NCI-H146 treated with DMSO at 0.1 percent for 48 hours (cell line): Measurements from ENCODE around the gene PRKACG.
A peak's percentile ranks its signal among the peaks of the same experiment; 100 is the strongest.
"Not testable (repeated sequence)": the region's sequence is repeated elsewhere in the genome, so short reads cannot be mapped to it uniquely, and the experiment has no call there.

Experiments
- DNase-seq: peaks from one replicate; lab custom pipeline; 2025; ENCODE audit not compliant: unreplicated experiment; lab: John Stamatoyannopoulos, UW

The PRKACG gene

GRCh38 chr9:69027355-69028097, 13.6 kb upstream of the PRKACG start:
- DNase-seq, result peak; percentile 44

- peak; percentile 52 for DNase-seq
Observed at GRCh38 chr9:69023650-69024049, 9.7 kb upstream of the PRKACG start.

- no peak for DNase-seq
Observed at GRCh38 chr9:69020301-69021145, 6.6 kb upstream of the PRKACG start.

- no peak for DNase-seq
Observed at GRCh38 chr9:69019808-69020207, 5.9 kb upstream of the PRKACG start.

GRCh38 chr9:69018737-69019136, 4.8 kb upstream of the PRKACG start:
- no peak for DNase-seq

GRCh38 chr9:69016191-69017096, 2.5 kb upstream of the PRKACG start:
- no peak for DNase-seq

- DNase-seq, result no peak
Observed at GRCh38 chr9:69013382-69013727, 558 bp downstream of the PRKACG start.

GRCh38 chr9:69012696-69013381, 1.1 kb downstream of the PRKACG start:
- DNase-seq, result no peak

- no peak for DNase-seq
Observed at GRCh38 chr9:69009708-69010107, 4.2 kb downstream of the PRKACG start.

- no peak for DNase-seq
Observed at GRCh38 chr9:69004836-69005235, 9.1 kb downstream of the PRKACG start.

- no peak for DNase-seq
Observed at GRCh38 chr9:69003051-69003450, 10.9 kb downstream of the PRKACG start.

GRCh38 chr9:69001921-69002320, 12.0 kb downstream of the PRKACG start:
- DNase-seq, result no peak

GRCh38 chr9:68999393-69000105, 14.4 kb downstream of the PRKACG start:
- peak; percentile 33 for DNase-seq

GRCh38 chr9:68998812-68999211, 15.1 kb downstream of the PRKACG start:
- DNase-seq, result no peak

- DNase-seq, result no peak
Observed at GRCh38 chr9:68998385-68998784, 15.5 kb downstream of the PRKACG start.

- DNase-seq, result no peak
Observed at GRCh38 chr9:68997666-68998065, 16.2 kb downstream of the PRKACG start.

GRCh38 chr9:68996462-68996861, 17.5 kb downstream of the PRKACG start:
- peak; percentile 20 for DNase-seq

GRCh38 chr9:68995776-68996175, 18.1 kb downstream of the PRKACG start:
- no peak for DNase-seq

- no peak for DNase-seq
Observed at GRCh38 chr9:68991457-68991856, 22.5 kb downstream of the PRKACG start.

- DNase-seq, result not testable (repeated sequence)
Observed at GRCh38 chr9:68986949-68987348, 27.0 kb downstream of the PRKACG start.
